Nephron progenitor cell (in vitro differentiated cells): ENCODE data around the gene FAM3B.

Experiments used
- DNase-seq: peaks from one replicate; pipeline ENCODE4 v3.0.0; 2021
- H3K27ac Mint-ChIP-seq: 2 replicates; pipeline ENCODE4 v1.8.0; 2021; ENCODE audit warnings: mild to moderate bottlenecking, moderate library complexity, mixed read lengths
- H3K27me3 Mint-ChIP-seq: 2 replicates; pipeline ENCODE4 v1.8.0; 2021; ENCODE audit warnings: mild to moderate bottlenecking, low read depth, mixed read lengths; ENCODE audit not compliant: poor library complexity
- H3K36me3 Mint-ChIP-seq: 2 replicates; pipeline ENCODE4 v1.8.0; 2021; ENCODE audit warnings: low read depth, mixed read lengths
- H3K4me1 Mint-ChIP-seq: 2 replicates; pipeline ENCODE4 v1.8.0; 2021; ENCODE audit warnings: mixed read lengths
- H3K4me3 Mint-ChIP-seq: 2 replicates; pipeline ENCODE4 v1.8.0; 2021; ENCODE audit warnings: mild to moderate bottlenecking, moderate library complexity, mixed read lengths
- H3K9me3 Mint-ChIP-seq: 2 replicates; pipeline ENCODE4 v1.8.0; 2021; ENCODE audit warnings: mild to moderate bottlenecking, moderate library complexity, mixed read lengths
- TF ChIP-seq, protein P1 (sequence below): fragments of 200-600 bp; sonication (generic); IDR thresholded peaks from 2 replicates; pipeline ENCODE4 v1.5.0; 2021; ENCODE audit warnings: antibody characterized with exemption

FAM3B gene

DNA sequence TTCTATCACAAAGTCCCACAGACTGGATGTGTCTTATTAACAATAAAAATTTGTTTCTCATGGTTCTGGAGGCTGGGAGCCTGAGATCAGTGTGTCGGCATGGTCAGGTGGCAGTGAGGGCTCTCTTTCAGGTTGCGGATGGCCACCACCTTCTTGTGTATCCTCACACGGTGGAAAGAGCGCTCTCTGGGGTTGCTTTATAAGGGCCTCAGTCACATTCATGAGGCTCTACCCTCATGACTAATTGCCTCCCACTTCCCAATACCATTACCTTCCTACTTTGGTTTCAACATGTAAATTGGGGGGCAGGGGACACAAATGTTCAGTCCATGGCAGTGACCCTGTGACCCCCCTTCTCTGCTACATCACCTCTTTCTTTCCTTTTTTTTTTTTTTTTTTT lies 88.7 kb downstream of the FAM3B start:
- Mint-ChIP-seq H3K4me3 (no peak overlapping the region), H3K9me3 (peaks cover 3% of the 10 kb centered on the region), H3K36me3 (no peaks in the 10 kb centered on the region), H3K27ac (no peak overlapping the region), H3K4me1 (peaks cover 28% of the 10 kb centered on the region), H3K27me3 (peaks cover 16% of the 10 kb centered on the region)
- TF ChIP-seq, protein P1, sequence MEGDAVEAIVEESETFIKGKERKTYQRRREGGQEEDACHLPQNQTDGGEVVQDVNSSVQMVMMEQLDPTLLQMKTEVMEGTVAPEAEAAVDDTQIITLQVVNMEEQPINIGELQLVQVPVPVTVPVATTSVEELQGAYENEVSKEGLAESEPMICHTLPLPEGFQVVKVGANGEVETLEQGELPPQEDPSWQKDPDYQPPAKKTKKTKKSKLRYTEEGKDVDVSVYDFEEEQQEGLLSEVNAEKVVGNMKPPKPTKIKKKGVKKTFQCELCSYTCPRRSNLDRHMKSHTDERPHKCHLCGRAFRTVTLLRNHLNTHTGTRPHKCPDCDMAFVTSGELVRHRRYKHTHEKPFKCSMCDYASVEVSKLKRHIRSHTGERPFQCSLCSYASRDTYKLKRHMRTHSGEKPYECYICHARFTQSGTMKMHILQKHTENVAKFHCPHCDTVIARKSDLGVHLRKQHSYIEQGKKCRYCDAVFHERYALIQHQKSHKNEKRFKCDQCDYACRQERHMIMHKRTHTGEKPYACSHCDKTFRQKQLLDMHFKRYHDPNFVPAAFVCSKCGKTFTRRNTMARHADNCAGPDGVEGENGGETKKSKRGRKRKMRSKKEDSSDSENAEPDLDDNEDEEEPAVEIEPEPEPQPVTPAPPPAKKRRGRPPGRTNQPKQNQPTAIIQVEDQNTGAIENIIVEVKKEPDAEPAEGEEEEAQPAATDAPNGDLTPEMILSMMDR: no peak
- no peak for DNase-seq

DNA sequence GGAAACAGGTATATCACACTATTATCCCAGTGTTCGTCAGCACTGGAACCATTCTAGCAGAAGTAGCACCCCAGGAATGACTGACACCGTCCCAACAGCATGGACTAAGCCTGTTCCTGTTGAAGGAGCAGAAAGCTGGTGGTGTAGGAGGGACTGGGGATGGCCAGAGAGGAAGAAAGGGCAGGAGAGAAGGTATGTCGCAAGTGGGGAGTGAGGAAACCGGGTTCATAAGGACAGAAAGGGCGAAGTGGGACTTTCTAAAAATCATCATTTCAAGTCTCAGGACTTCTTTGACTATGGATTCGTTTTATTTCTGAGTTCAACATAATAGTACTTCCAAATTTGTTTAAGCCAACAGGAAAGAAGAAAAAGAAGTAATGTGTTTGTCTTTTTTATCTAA lies 89.7 kb downstream of the FAM3B start:
- H3K9me3 Mint-ChIP-seq: peaks cover under 1% of the 10 kb centered on the region
- H3K27me3 Mint-ChIP-seq: peaks cover 22% of the 10 kb centered on the region
- no peak overlapping the region for H3K27ac Mint-ChIP-seq
- no peak for DNase-seq
- H3K36me3 Mint-ChIP-seq: no peaks in the 10 kb centered on the region
- no peak overlapping the region for H3K4me3 Mint-ChIP-seq
- peaks cover 36% of the 10 kb centered on the region for H3K4me1 Mint-ChIP-seq
- TF ChIP-seq, protein P1: no peak
